Measurements from ENCODE around the gene NEAT1.

Gene NEAT1

DNA sequence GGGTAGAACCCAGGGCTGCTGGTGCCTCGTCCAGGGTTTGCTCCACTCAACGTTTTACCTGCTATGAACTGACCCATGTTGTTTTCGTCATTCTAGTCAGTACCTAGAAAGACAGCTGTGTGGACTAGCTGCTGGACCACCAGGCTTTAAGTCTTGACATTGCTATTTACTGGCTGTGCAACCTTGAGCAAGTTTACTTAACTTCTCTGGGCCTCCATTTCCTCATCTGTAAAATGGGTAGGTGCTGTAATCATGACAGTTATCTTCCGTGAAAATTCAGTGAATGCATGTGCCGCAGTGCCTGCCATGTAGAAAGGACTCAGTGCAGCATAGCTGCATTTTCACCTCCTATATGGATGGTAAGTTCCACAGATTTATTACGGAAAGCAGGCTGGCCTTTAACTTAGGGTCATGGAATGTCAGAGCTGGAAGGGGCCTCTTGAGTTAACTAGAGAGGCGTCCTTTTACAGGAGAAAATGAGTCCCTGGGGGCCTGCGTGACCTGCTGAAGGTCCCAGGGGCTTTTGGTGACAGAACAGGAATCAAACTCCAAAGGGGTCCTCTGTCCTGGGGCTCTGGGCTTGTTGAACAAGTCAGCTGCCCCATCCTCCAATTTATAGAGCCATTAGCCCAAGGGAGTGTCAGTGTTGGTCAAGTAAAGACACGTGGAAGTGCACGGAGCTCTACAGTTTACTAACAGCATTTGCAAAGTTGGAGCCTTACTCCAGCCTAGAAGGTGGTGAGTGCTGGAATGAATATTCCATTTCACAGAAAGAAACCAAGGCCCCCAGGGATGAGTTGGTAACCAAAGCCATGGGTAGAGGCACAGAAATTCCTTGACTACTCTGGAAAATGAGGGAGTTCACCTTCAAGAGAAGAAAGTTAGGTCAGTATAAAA lies 64.2 kb downstream of the NEAT1 start:
- no peak for DNase-seq (ENCODE audit: low read depth)

GRCh38 chr11:65487467-65488272 lies 65.1 kb downstream of the NEAT1 start:
- peak; percentile 100 for DNase-seq (ENCODE audit: low read depth)

DNA sequence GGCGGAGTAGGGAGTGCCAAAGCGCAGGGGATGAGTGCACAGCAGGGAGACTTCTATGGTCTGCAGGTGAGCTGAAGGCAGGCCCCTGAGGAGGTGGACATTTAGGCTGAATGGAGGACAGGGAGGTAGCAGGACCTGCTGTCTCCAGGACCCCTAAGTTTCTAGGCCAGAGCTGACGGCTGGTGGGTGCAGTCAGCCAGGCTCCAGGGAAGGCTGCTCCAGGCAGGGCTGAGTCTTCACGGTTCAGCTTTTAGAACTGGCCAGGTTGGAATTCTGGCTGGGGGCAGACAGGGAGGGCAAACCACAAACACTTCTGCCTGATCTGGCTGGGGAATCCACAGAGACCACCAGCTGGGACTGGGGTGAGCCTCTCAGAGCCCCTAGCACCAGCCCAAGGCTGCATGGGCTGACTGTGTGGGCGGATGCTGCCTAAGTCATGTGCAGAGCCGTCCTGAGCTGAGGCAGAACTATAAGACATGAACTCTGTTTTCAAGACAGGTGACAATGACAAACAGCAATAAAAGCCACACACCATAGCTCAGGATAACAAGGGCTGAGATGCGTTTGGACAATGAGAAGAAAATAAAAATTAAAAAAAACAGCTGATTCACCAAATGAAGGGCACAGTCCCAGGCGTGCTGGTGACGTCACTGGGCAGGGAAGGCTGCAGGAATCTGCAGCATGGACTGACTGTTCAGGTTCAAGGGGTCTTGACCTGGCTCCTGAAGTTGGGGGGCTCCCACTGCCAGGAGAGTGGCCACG lies 65.9 kb downstream of the NEAT1 start:
- DNase-seq (ENCODE audit: low read depth) = peak; percentile 88

GRCh38 chr11:65489035-65489705 lies 66.6 kb downstream of the NEAT1 start:
- peak; percentile 100 for DNase-seq (ENCODE audit: low read depth)

- peak; percentile 91 for DNase-seq (ENCODE audit: low read depth)
Observed at GRCh38 chr11:65489706-65490320, 67.2 kb downstream of the NEAT1 start.

DNA sequence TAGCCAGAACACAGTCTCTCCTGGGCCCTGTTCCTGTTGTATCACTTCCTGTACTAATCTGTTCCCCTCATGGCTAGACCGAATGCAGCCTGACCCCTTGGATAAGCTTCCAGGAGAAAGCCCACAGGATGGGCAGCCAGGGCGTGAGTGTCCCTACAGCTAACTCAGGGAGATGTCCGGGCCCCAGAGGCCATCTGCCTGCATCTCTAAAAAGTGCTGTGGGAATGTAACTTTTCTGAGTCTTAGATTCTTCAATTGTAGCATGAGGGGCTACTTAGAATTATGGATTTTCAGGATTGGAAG lies 68.5 kb downstream of the NEAT1 start:
- peak; percentile 54 for DNase-seq (ENCODE audit: low read depth)

- peak; percentile 98 for DNase-seq (ENCODE audit: low read depth)
Observed at GRCh38 chr11:65491614-65492386, 69.2 kb downstream of the NEAT1 start.

- DNase-seq (ENCODE audit: low read depth) = no peak
Observed at GRCh38 chr11:65492387-65492636, 69.7 kb downstream of the NEAT1 start.

GRCh38 chr11:65492637-65493366 lies 70.2 kb downstream of the NEAT1 start:
- DNase-seq (ENCODE audit: low read depth) = peak; percentile 96

DNA sequence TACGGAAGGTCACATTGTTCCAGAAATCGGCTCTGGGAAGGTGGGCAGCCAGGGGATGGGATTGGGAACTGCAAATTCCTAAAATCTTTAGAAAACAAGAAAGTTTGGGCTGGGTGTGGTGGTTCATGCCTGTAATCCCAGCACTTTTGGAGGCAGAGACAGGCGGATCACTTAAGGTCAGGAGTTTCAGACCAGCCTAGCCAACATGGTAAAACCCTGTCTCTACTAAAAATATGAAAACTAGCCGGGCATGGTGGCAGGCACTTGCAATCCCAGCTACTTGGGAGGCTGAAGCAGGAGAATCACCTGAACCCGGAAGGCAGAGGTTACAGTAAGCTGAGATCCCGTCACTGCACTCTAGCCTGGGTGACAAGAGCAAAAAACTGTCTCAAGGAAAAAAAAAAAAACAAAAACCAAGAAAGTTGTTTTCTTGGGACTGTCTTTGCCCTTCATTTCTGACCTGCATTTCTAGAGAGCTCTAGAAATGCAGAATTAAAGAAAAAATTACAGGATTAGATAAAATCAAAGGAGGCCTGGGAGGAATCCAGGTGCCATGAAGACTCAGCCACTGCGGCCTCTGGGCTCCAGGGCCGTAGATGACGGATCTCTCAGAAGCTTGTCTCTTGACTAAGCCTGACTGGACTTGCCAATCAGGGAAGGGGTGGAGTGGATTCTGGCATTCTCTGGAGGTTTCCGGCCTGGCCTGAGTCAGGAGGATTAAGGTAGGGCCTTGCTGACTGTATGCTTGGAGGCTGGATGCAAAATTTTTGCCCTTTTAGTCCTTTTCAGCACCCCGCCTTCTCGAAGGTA lies 71.0 kb downstream of the NEAT1 start:
- peak; percentile 98 for DNase-seq (ENCODE audit: low read depth)

Data from EH (cell line).